NCI-H2171 treated with DMSO at 0.1 percent for 48 hours (cell line): Measurements from ENCODE around the gene ZSWIM1.
A peak's percentile ranks its signal among the peaks of the same experiment; 100 is the strongest.

ENCODE experiments used
- DNase-seq: peaks from one replicate; lab custom pipeline; 2025; lab: John Stamatoyannopoulos, UW

Gene ZSWIM1

DNA sequence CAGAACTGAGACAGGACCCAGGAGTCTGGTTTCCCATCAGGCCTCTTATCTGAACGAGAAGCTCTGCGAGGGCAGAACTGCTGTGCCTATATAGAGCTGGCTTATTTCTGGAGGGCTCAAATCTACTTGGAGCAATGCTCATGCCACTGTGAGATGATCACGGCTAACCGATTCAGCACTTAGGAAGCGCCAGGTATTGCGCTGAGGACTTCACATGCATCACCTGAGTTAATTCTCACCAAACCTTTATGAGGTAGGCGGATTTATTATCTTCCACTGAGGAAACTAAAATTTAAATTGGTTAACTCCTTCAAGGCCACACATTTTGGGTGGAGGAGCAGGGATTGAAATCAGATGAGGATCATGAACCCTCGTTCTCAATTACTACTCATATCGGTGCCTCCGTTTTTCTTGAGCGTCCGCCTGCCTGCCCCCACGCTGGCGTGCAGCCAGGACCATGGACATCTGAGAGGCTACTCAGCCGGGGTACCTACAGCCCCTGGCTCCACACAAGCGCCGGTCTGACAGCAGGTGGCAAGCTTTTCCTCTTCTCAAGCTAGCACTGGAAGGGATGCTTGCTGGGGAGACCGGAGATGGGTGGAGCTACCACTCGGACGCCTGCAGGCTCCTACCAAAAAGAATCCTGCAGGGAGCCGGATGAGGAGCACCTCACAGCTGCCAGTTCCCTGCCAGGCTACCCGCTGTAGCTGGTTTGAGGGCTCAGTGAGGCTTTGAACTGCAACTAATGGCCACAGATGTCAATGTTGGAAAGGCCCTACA, 52.4 kb downstream of the ZSWIM1 start:
- DNase-seq = peak; percentile 89

DNA sequence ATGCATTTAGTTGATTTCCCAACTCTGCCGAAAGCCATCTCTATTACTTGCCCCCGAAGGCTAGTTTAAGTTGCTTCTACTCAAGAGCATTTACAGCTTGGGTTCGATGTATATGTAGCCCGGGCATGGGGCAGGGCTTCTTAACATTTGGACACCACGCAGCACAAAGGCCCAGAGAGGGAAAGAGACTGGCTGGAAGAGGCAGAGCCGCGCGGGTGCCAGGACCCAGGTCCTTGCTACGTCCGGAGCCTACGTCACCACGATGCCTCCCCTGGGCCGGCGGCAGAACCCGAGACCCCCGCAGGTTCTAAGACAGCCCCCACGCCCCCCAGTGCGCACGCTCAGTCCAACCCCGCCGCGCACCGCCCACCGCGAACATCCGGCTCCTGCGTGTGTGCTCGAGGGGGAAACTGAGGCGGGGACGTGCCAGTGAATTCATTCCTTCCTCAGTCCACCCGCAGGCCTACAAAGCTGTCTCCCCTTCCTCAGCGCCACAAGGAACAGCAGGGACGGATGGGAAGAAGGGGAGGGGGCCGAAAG, 53.1 kb downstream of the ZSWIM1 start:
- DNase-seq = peak; percentile 92
